NCI-H526 (cell line): ENCODE results near the gene CNIH2.
A peak's percentile ranks its signal among the peaks of the same experiment; 100 is the strongest.
"Not testable (repeated sequence)": the region's sequence is repeated elsewhere in the genome, so short reads cannot be mapped to it uniquely, and the experiment has no call there.

ENCODE experiments used
- DNase-seq, 2 experiments: peaks; one replicate each; lab custom pipeline; 2025; lab: John Stamatoyannopoulos, UW

The CNIH2 gene

GRCh38 chr11:66291706-66292542, 13.9 kb downstream of the CNIH2 start, which contains the start of gene TMEM151A:
TMEM151A (plus strand) TSS chr11:66291894; CDS start chr11:66292014, 120 bp downstream.
- peak in 1 of 2 experiments; percentile 58 for DNase-seq

GRCh38 chr11:66292543-66293332, 14.8 kb downstream of the CNIH2 start:
- peak in 1 of 2 experiments; percentile 26 for DNase-seq

GRCh38 chr11:66293352-66293751, 15.4 kb downstream of the CNIH2 start:
- DNase-seq, result no peak

DNA sequence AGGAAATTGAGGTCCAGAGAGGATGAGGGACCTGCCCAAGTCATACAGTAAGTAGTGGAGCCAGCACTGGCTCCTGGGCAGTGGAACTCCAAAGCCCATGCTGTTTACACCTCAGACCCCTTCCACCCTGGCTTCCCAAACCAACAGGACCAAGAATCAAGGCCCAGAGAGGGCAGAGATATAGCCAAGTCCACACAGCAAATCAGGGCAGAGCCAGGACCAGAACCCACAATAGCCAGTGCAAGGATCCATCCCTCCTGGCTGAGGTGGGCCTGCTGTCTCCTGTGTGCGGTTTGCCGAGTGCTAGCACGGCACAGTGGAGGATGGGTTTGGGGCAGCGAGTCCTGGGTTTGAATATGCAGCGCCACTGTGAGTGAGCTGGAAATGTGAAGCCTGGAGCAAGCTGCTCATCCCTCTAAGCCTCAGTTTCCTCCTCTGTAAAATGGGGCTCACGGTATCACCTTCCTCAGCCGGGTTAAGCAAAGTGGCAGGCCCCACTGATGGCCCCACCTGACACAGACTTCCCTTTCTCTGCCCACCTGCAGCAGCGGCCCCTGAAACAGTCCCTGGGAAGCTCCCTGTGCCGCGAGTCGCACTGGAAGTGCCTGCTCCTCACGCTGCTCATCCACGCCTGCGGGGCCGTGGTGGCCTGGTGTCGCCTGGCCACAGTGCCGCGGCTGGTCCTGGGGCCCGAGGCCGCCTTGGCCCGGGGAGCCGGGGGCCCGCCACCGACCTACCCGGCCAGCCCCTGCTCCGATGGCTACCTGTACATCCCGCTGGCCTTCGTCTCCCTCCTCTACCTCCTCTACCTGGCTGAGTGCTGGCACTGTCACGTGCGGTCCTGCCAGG, 16.0 kb downstream of the CNIH2 start:
- DNase-seq, result no peak

- DNase-seq, result no peak
These were observed 16.9 kb downstream of the CNIH2 start for GRCh38 chr11:66294626-66295620.

- DNase-seq, result no peak
These were observed 19.6 kb downstream of the CNIH2 start for GRCh38 chr11:66297610-66298009.

- DNase-seq, result no peak
These were observed 21.2 kb downstream of the CNIH2 start for GRCh38 chr11:66299186-66299585.

DNA sequence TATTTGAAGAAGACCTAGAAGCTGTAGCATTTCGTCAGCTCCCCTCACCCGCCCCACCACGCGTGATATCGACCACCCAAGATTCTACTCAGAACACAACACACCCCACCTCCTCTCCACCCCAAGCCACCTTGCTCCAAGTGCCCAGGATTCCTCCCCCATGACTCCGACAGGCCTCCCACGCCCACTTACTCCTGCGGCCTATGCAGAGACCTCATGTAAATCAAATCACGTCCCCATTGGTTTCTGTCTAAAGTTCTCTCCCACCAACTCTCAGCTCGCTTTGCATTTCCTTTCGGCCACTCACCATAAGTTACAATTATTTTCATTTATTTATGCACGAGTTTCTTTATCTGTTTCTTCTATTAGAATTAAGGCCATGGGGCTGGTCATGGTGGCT, 24.7 kb downstream of the CNIH2 start:
- DNase-seq, result no peak

DNA sequence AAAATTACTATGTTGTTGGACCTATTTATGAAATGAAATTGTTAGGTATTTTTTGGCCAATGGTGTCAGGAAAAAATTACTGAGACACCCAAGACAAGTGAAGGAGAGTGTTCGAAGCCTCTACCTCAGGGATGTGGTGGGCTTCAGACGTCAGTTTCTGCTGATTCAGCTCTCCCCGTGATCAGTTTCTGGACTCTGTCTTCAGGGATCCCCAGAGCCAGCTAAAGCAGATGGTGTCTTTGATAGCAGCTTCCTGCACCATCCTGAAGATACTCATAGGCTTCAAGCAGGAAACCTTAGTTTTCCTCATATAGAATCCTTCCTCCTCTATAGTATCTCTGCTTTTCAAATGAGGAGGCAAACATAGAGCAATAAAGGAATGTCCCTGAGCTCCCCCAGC, 31.5 kb downstream of the CNIH2 start:
- DNase-seq, result no peak

GRCh38 chr11:66310324-66310723, 32.3 kb downstream of the CNIH2 start:
- no peak for DNase-seq

DNA sequence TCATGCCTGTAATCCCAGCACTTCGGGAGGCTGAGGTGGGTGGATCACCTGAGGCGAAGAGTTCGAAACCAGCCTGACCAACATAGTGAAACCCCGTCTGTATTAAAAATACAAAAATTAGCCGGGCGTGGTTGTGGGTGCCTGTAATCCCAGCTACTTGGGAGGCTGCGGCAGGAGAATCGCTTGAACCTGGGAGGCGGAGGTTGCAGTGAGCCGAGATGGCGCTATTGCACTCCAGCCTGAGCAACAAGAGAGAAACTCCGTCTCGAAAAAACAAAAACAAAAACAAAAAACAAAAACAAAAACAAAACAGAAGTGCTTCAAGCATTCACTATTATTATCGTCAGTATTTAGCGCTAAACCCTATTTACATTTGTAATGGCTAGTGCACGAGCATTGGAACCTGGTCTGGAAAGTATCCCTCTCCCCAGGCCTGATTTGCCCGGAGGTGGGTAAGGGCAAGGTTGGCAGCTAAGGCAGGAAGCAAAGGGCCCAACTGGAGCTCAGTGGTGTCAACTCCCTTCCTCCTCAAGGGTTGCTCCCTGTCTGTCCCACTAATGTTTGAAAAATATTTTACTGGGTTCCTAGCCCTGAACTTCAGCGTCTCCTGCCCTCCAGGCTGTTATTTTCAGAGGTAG, 32.9 kb downstream of the CNIH2 start:
- DNase-seq, result not testable (repeated sequence)

GRCh38 chr11:66311470-66311964, 33.5 kb downstream of the CNIH2 start:
- no peak for DNase-seq

DNA sequence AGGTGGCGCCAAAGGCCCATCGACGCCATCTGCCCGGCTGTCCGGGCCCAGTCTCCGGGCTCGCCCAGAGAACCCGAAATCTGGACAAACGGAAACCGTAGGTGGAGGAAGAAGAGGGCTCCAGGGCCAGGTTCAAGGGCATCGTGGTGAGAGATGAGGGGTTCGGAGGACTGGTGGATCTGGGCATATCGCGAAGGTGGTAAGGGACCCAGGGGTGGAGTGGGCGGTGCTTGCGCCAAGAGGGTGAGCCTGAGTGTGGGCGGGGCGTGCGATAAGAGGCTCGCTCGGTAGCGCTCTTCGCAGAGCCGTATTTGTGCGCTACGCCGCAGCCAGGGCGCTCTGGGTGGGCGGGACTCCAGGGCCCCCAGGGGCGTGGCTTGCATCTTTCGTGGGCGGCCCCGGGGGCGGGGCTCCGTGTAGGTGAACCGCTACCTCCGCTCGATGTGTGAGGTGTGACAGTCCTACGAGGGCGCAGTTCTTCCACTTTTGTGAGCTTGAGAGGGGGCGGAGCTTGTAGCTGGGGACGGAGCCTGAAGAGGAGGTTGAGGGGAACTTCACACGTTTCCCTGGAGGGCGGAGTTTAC, 34.1 kb downstream of the CNIH2 start:
- DNase-seq, result peak; percentile 98 to 99

DNA sequence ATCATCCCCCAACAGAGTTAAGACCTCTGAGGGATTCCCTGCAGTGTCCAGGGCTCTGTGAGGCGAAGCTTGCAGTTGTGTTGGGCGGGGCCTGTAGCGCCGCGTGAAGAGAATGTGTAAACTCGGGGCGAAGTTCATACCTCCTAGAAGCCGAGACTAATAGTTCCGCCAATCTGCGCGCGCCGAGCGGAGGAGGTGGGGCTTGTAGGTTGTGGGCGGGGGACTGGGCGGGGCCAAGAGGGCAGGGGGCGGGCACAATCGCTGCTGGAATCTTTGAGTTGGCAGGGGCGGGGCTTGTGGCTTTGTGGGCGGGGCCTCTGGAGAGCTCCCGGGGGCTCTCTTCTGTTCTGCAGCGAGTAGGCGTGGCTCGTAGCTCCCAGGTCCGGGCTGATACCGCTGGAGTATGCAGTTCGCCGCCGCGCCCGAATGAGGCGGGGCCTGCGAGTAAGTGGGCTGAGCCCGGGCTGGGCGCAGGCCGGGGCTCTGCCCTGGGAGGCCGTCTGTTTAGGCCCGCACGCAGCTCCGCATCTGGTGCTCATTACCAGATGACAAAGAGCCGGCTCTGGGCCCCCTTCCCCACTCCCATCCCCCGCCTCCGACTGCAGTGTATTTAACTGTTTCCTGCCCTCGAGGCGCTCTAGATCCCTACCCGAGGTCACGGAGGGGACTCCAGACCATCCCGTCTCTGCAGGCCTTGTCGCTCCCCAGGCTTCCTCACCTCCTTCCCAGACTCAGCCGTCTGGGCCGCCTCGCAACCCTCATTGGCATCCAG, 34.8 kb downstream of the CNIH2 start:
- peak; percentile 96 to 99 for DNase-seq

DNA sequence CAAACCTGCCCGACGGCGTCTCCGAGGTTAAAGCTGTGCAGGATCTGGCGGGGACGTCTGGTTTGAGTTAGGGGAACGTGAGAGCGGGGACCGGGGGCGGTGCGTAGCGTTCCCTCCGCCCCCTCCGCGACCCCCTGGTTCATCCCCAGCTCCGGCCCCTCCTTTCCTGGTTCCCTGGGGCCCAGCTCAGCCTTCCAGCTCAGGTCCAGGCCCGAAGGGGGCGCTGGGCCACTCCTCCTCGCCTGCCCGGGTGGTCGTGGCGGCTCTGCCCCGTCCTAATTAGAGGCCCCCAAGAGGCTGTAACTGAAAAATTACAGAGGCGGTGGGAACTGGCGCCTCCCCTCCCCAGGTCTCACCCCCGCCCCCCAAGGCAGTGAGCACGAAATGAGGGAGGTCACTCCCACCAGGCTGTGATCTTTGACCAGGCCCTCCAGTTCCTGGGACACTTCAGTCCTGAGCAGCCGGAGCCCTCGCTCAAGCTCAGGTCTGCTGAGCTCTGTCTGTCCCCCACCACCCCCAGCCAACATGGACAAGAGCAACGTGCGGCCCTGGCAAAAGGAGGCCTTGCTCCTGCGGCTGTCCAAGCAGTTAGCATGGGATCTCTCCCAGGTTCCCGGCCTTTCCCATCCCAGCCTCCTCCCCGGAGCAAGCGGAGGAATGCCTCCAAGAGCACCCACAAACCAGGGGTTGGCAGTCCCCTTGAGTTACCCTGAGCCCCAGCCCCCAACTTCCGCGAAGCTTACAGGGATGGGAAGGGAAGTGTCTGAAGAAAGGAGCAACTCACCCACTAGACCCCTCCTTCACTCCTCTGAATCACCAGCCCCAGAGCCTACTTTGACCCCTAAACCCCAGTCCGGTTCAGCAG, 35.6 kb downstream of the CNIH2 start:
- no peak for DNase-seq

DNA sequence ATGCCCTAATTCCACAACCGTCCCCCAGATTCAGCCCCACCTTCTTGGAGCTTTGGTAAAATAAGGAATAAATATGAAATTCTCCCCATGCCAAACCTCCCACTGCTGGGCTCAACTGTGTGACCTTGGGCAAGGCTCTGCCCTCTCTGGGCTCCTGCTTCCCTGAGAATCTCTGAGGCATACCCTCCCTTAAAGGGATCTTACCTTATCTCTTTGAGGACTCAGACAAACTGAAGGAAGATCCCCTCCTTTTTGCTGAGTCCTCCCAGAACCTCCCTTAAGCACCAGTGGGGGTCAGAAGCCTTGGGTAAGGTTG, 36.2 kb downstream of the CNIH2 start:
- DNase-seq, result no peak

DNA sequence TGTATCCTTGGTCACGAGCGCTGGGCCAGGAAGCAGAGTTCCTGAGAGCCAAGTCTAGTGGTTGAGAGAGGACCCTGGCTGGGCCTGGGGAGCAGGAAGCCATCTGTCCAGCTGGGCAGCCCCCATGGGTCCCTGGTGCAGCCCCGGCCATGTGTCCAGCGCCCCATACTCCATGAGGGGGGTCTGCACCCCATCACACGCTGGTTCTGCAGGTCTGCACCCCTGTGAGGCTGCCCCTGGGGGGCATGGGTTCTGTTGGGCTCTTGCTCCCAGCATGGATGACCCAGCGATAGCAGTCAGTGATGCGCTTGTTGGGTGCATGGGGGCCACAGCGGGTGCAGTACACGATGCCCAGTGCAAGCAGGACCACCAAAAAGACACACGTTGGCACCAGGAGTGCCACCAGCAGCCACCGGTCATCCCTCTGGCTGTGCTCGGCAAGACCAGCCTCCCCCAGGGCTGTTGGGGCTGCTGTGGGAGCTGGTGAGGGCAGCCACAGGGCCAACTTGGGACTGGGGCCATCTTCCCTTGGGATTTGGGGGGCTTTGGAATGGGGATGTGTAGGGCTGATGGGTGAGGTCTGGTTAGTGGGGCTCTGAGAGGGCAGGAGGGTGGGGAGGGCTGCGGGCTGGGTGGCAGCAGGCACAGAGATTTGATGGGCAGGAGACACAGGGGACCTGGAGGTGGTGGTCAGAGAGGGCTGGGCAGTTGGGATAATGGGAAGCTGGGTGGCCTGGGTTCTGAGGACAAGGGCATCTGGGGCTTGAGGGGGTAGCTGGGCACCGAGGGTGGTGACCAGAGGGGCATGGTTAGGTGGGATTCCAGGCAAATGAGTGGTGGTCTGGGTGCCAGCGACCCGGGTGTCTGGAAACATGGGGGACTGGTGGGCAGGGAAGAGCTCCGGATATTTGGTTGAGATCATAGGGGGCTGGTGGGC, 36.9 kb downstream of the CNIH2 start:
- no peak for DNase-seq
